ENCODE measurements around the gene RPS6KA2. TPM values are rescaled to one million over a fixed set of nuclear protein-coding genes. Genes with fewer than 3 reads are reported as not detected.

Gene RPS6KA2
- polyA plus RNA-seq, 1 experiment: 70.9 TPM

- H3K9me3 ChIP-seq (ENCODE audit: control insufficient read depth, insufficient read depth, low read length): peaks cover 3% of the 10 kb centered on the region
- peak overlapping the region; percentile 94 for H3K27ac ChIP-seq (ENCODE audit: low read depth, low read length)
- peak; percentile 88 for DNase-seq (ENCODE audit: low read depth, low spot score)
- TF ChIP-seq CTCF (IDR thresholded peaks at IDR 0.05; ENCODE audit: low read depth, low read length): no peak
- ChIA-PET POLR2A (no interaction called here), CTCF (no interaction called here)
- H3K4me3 ChIP-seq (ENCODE audit: low read depth, low read length): no peak overlapping the region
- no peaks in the 10 kb centered on the region for H3K27me3 ChIP-seq (ENCODE audit: control insufficient read depth, insufficient read depth, low read length)
Observed at GRCh38 chr6:166619912-166620311, 7.1 kb downstream of the RPS6KA2 start.

GRCh38 chr6:166618866-166619761, 7.9 kb downstream of the RPS6KA2 start:
- CTCF ChIA-PET: no interaction called here
- Histone ChIP-seq H3K27ac (ENCODE audit: low read depth, low read length) (peak overlapping the region; percentile 94), H3K9me3 (ENCODE audit: control insufficient read depth, insufficient read depth, low read length) (peaks cover 3% of the 10 kb centered on the region), H3K27me3 (ENCODE audit: control insufficient read depth, insufficient read depth, low read length) (no peaks in the 10 kb centered on the region), H3K4me3 (ENCODE audit: low read depth, low read length) (no peak overlapping the region)
- DNase-seq (ENCODE audit: low read depth, low spot score): no peak
- TF ChIP-seq CTCF (IDR thresholded peaks at IDR 0.05; ENCODE audit: low read depth, low read length): no peak
- POLR2A ChIA-PET: no interaction called here

- ChIA-PET POLR2A (no interaction called here), CTCF (interaction anchor here (0.8 kb wide), 1 partner anchor 68 kb away, joined by 3 read pairs; no protein-coding TSS in a partner anchor)
- DNase-seq (ENCODE audit: low read depth, low spot score): no peak
- H3K27ac ChIP-seq (ENCODE audit: low read depth, low read length): peak overlapping the region; percentile 94
- H3K4me3 ChIP-seq (ENCODE audit: low read depth, low read length): no peak overlapping the region
- TF ChIP-seq CTCF (IDR thresholded peaks at IDR 0.05; ENCODE audit: low read depth, low read length): no peak
- peaks cover 3% of the 10 kb centered on the region for H3K9me3 ChIP-seq (ENCODE audit: control insufficient read depth, insufficient read depth, low read length)
- H3K27me3 ChIP-seq (ENCODE audit: control insufficient read depth, insufficient read depth, low read length): no peaks in the 10 kb centered on the region
Observed at GRCh38 chr6:166618251-166618650, 8.8 kb downstream of the RPS6KA2 start.

- Histone ChIP-seq H3K9me3 (ENCODE audit: control insufficient read depth, insufficient read depth, low read length) (peaks cover 3% of the 10 kb centered on the region), H3K4me3 (ENCODE audit: low read depth, low read length) (no peak overlapping the region), H3K27me3 (ENCODE audit: control insufficient read depth, insufficient read depth, low read length) (no peaks in the 10 kb centered on the region), H3K27ac (ENCODE audit: low read depth, low read length) (no peak overlapping the region)
- ChIA-PET POLR2A (no interaction called here), CTCF (no interaction called here)
- no peak for DNase-seq (ENCODE audit: low read depth, low spot score)
- no peak for TF ChIP-seq CTCF (IDR thresholded peaks at IDR 0.05; ENCODE audit: low read depth, low read length)
Observed at GRCh38 chr6:166617359-166617758, 9.7 kb downstream of the RPS6KA2 start.

Measured in AG04450 (cell line).